B cell (primary cell): ENCODE measurements around the gene EXOSC9.

Experiments used
- CTCF ChIP-seq: fragments of 200-600 bp; IDR thresholded peaks from one replicate; pipeline ENCODE4 v1.8.0; 2022; ENCODE audit warnings: antibody characterized with exemption, mild to moderate bottlenecking
- EZH2 ChIP-seq: IDR thresholded peaks from 2 replicates; pipeline ENCODE4 v1.6.1; 2012; ENCODE audit warnings: borderline replicate concordance, low read depth, mild to moderate bottlenecking, moderate library complexity, low read length; ENCODE audit not compliant: insufficient read depth, poor library complexity, severe bottlenecking

GRCh38 chr4:121767166-121767565 lies 34.0 kb upstream of the EXOSC9 start:
- TF ChIP-seq CTCF (no peak), EZH2 (no peak)
